Measurements from ENCODE around the gene PKP2. TPM values are rescaled to one million over a fixed set of nuclear protein-coding genes. Genes with fewer than 3 reads are reported as not detected.

Gene PKP2
- total and polyA plus RNA-seq, 2 of the 13 experiments (the other 11 are each of a cell fraction or from before 2014, with no cell fraction given) = 15.1 to 25.3 TPM

DNA sequence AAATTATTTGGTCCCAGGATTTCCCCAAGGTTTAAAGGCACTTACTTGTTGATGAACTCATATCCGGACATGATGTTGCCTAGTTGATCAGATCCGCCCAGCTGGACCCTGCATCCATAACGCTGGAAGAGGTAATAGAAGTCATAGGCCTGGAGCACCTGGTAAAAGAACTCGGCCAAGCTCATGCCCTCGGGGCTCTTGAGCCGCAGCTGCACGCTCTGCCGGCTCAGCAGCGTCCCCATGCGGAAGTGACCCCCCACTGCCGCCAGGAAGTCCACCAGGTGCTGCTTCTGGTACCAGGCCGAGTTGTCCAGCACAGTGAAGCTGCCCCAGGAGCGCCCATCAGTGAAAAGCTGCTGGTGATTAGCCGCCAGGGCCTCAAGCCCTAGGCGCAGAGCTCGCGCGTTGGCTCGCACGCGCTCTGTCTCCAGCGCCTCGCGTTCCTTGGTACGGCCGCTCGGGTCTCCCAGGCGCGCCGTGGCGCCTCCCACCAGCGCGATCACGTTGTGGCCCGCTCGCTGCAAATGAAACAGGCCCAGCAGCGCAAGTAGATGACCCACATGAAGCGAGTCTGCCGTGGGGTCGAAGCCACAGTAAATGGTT is 141.4 kb downstream of the PKP2 start (continued):
- no peak; the same call in 1 of the 2 replicates for TF ChIP-seq ZNF772 (CRISPR knock-in tag; IDR thresholded peaks at IDR 0.05)
- TF ChIP-seq FLYWCH1 (CRISPR knock-in tag; IDR thresholded peaks at IDR 0.05) = no peak
- no peak for TF ChIP-seq ZNF431 (CRISPR knock-in tag; IDR thresholded peaks at IDR 0.05; ENCODE audit: borderline replicate concordance, low read depth)
- no peak for TF ChIP-seq KLF12 (CRISPR knock-in tag; IDR thresholded peaks at IDR 0.05; ENCODE audit: borderline replicate concordance)
- peak; percentile 73 for TF ChIP-seq SAP130 (CRISPR knock-in tag; IDR thresholded peaks at IDR 0.05; ENCODE audit: low read depth)
- peak; percentile 61; the same call in 1 of the 2 replicates for TF ChIP-seq MIER2 (CRISPR knock-in tag; IDR thresholded peaks at IDR 0.05)
- TF ChIP-seq ZNF724P (CRISPR knock-in tag; IDR thresholded peaks at IDR 0.05; ENCODE audit: borderline replicate concordance) = no peak
- TF ChIP-seq ZNF274 (CRISPR knock-in tag; IDR thresholded peaks at IDR 0.05) = no peak
- TF ChIP-seq ZNF24 (IDR thresholded peaks at IDR 0.05) = no peak
- TF ChIP-seq ZNF790 (CRISPR knock-in tag; IDR thresholded peaks at IDR 0.05; ENCODE audit: borderline replicate concordance) = no peak
- no peak for TF ChIP-seq ZNF326 (CRISPR knock-in tag; IDR thresholded peaks at IDR 0.05; ENCODE audit: borderline replicate concordance)
- no peak for TF ChIP-seq ZNF547 (CRISPR knock-in tag; IDR thresholded peaks at IDR 0.05)
- TF ChIP-seq HDAC1 (CRISPR knock-in tag; IDR thresholded peaks at IDR 0.05) = peak; percentile 83
- TF ChIP-seq ZBTB4 (CRISPR knock-in tag; IDR thresholded peaks at IDR 0.05; ENCODE audit: borderline replicate concordance) = peak; percentile 66; the same call in 1 of the 2 replicates
- TF ChIP-seq CREM (IDR thresholded peaks at IDR 0.05) = no peak
- no peak for TF ChIP-seq CREM (CRISPR knock-in tag; IDR thresholded peaks at IDR 0.05)
- no peak for TF ChIP-seq ZNF672 (CRISPR knock-in tag; IDR thresholded peaks at IDR 0.05)
- peak; percentile 47 for TF ChIP-seq SRSF1 (optimal IDR thresholded peaks at IDR 0.05; ENCODE audit: low read depth, low read length)
- TF ChIP-seq, protein P1, sequence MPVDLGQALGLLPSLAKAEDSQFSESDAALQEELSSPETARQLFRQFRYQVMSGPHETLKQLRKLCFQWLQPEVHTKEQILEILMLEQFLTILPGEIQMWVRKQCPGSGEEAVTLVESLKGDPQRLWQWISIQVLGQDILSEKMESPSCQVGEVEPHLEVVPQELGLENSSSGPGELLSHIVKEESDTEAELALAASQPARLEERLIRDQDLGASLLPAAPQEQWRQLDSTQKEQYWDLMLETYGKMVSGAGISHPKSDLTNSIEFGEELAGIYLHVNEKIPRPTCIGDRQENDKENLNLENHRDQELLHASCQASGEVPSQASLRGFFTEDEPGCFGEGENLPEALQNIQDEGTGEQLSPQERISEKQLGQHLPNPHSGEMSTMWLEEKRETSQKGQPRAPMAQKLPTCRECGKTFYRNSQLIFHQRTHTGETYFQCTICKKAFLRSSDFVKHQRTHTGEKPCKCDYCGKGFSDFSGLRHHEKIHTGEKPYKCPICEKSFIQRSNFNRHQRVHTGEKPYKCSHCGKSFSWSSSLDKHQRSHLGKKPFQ (CRISPR knock-in tag; IDR thresholded peaks at IDR 0.05; ENCODE audit: insufficient replicate concordance) = peak; percentile 66
- no peak for TF ChIP-seq ZNF660 (CRISPR knock-in tag; IDR thresholded peaks at IDR 0.05; ENCODE audit: borderline replicate concordance, low read depth)
- TF ChIP-seq ZNF513 (CRISPR knock-in tag; conservative IDR thresholded peaks at IDR 0.05) = no peak
- TF ChIP-seq ZMYM3 (CRISPR knock-in tag; IDR thresholded peaks at IDR 0.05) = no peak
- no peak for TF ChIP-seq ZNF549 (CRISPR knock-in tag; IDR thresholded peaks at IDR 0.05)
